ENCODE results near the gene MAB21L3. TPM values are rescaled to one million over a fixed set of nuclear protein-coding genes. Genes with fewer than 3 reads are reported as not detected.

MAB21L3 gene
- total RNA-seq: not detected

- DNase-seq: no peak
Observed at GRCh38 chr1:116110567-116111523, at the start of gene MAB21L3. TSS of gene MAB21L3 (plus strand) at chr1:116111399. CDS start at chr1:116112616, 1,217 bp downstream.

- no peak for DNase-seq
Observed at GRCh38 chr1:116062201-116062600, 49.0 kb upstream of the MAB21L3 start.

- no peak for DNase-seq
Observed at GRCh38 chr1:116064616-116065015, 46.6 kb upstream of the MAB21L3 start.

GRCh38 chr1:116066868-116067565, 44.2 kb upstream of the MAB21L3 start:
- no peak for DNase-seq

DNA sequence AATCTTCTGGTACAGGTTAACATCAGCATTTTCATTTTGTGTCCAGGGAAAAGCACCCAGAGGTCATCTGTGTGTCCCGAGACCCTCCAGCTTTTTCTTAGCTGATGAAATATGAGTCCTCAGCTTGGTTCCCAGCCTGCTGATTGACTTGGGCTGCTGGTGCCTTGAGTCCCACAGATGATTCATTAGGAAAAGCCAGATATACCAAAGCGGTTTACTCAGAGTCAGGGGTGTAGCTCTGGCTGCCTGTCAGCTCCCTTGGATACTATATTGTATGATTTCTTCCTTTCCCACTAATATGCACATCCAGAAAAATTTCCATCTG, 43.7 kb upstream of the MAB21L3 start:
- no peak for DNase-seq

- no peak for DNase-seq
Observed at GRCh38 chr1:116075575-116075974, 35.6 kb upstream of the MAB21L3 start.

DNA sequence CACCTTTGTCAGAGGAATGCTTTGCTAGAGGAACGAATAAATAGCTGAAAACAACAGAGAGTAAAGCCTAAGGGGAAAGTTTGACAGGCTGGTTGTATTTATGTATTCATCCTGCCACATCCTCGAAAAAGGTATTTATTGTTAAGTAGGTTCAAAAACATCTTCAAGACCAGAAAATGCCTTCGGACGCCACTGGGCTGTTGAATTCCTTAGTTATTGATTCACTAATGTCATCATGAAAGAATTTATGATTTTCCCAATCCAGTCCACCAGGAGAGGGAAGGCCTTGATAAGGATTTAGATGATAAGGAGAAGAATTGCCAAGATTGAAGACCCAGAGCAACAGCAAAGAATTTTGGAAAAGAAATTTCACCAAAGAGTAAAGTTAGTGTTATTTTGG, 35.2 kb upstream of the MAB21L3 start:
- no peak for DNase-seq

GRCh38 chr1:116076831-116077230, 34.4 kb upstream of the MAB21L3 start:
- DNase-seq: no peak

GRCh38 chr1:116078699-116079223, 32.4 kb upstream of the MAB21L3 start:
- no peak for DNase-seq

GRCh38 chr1:116087628-116088027, 23.6 kb upstream of the MAB21L3 start:
- DNase-seq: no peak

- no peak for DNase-seq
Observed at GRCh38 chr1:116089870-116090269, 21.3 kb upstream of the MAB21L3 start.

DNA sequence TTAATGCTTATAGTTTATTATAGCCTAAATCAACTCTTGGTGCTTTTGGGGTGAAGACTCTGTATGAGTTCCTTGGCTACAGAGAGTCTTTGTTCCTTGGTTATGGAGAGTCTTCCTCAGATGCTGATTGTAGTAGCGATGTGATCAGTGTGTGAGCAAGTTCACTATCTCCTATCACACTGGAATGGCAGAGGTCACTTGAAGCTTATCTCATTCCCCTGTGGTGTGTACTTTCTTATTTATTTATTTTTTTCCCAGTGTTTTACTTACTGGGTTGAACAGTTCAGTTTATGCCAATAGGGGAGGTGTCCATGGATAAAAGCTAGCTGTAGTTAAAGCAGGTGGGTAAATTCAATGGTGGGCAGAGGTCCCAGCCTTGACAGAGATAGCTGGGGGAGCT, 20.1 kb upstream of the MAB21L3 start:
- DNase-seq: no peak

DNA sequence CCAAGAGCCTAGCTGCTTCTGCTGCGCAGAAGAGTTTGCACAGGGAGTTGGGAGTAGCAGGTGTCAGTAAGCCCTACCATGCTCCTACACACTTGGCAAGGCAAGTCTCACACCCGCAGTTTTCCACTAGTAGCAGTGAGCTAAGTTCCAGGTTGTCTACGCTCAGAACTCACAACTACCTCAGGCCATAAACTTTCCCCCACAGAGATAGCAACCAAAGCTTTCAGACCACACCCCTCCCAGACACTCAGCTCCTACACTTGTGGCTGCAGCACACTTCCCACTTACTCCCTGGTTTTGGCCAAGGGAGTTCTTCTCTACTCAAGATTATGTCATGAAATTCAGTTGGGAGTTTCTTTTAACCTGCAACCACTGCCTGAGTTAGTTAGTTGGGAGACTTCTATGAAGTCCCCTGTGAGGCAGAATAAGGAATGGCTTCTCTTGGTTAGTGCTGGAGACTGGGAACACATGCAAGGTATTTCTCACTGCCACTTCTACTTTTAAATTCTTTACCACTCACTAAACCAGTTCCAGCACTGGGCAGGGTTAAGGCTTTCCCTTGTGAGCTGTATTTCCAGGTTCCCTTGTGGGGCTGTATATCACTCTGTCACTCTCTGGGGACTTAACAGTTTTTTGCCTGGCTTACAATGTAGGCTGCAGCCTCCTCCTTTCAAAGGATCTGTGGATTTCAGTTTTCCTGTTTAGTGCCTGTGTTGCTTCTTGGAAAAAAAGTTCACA, 18.3 kb upstream of the MAB21L3 start:
- no peak for DNase-seq

DNA sequence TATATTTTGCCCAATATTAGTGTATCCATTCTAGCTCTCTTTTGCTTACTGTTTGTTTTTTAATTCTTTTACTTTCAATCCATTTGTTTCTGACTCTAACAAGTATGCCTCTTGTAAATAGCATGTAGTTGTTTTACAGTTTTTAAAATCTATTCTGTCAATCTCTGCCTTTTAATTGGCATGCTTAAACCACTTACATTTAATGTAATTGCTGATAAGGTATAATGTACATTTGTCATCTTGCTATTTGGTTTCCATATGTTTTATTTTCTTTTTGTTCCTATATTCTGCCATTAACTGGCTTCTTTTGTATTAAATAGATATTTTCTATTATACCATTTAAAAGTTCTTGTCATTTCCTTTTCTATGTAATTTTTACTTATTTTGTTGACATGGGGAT, 16.2 kb upstream of the MAB21L3 start:
- DNase-seq: no peak

GRCh38 chr1:116096013-116096618, 15.1 kb upstream of the MAB21L3 start:
- DNase-seq: no peak

- no peak for DNase-seq
Observed at GRCh38 chr1:116097626-116098025, 13.6 kb upstream of the MAB21L3 start.

DNA sequence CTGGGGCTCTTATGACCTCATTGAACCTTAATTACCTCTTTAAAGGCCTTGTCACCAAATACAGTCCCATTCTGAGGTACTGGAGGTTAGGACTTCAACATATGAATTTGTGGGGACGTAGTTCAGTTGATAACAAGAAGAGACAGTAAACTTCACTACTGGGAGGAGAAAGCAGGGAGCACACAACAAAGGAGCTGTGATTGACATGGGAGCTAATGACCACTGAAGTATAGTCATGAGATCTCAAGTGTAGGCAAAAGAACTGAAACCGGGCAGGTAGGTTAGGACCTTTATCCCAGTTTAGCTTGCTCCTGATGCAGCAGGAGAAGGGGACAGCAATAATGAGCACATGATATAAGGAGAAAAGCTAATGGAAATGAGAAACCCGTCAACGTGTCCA, 11.8 kb upstream of the MAB21L3 start:
- DNase-seq: no peak

GRCh38 chr1:116099919-116100318, 11.3 kb upstream of the MAB21L3 start:
- no peak for DNase-seq

GRCh38 chr1:116104667-116105066, 6.5 kb upstream of the MAB21L3 start:
- no peak for DNase-seq

DNA sequence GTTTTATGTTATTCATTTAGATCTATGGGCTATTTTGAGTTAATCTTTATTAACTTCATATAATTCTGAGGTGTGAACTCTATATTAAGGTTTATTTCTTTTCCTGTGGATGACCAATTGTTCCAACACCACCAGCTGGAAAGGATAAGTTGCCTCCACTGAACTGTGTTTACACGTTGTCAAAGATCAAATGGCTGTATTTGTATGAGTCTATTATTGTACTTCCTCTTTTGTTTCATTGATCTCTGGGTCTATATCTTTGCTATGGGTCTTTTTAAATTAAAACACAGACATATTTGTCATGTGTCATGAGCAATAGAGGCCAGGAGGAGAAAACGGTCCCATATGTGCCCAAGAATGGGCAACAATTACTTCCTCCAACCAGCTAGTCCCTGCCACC, 5.2 kb upstream of the MAB21L3 start:
- DNase-seq: no peak

DNA sequence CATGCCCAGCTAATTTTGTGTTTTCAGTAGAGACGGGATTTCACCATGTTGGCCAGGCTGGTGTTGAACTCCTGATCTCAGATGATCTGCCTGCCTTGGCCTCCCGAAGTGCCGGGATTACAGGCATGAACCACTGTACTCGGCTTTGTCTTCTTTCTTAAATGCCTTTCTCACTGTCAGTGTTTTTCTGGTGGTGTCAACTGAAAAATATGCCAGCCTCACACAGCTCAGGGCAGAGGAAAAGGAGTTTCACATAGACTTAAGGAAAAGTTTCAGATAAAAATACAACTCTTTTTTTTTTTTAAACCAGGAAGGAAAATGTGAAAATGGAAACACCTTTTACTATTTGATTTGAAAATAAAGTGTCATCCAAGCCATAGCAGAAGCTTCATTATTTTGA, 4.6 kb upstream of the MAB21L3 start:
- DNase-seq: no peak

- DNase-seq: no peak
Observed at GRCh38 chr1:116107371-116107770, 3.8 kb upstream of the MAB21L3 start.

DNA sequence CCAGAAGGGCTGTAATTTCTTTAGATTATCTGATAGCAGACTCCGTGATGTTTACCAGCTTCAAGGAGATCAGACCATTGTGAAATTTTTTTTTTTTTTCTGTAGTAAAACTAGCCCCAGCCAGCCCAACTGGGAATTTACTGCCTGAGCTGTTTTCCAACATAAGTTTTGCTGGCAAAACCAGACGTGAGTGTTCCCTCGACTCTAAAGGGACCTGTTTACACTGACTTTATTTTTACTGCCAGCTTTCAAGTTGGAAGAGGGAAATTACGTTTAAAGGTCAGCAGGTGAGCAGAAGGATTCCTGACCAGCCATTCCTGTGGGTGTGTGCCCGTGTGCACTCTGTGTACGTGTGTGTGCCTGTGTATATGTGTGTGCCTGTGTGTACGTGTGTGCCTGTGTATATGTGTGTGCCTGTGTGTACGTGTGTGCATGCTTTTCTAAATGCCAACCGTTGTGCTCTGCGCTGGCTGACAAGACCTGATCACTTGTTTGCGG, 374 bp downstream of the MAB21L3 start:
- DNase-seq: no peak

All from effector CD4-positive, alpha-beta T cell (primary cell).